Measurements from ENCODE around the gene PAQR6. TPM values are rescaled to one million over a fixed set of nuclear protein-coding genes. Genes with fewer than 3 reads are reported as not detected.
A peak's percentile ranks its signal among the peaks of the same experiment; 100 is the strongest.
"Not testable (repeated sequence)": the region's sequence is repeated elsewhere in the genome, so short reads cannot be mapped to it uniquely, and the experiment has no call there.

PAQR6 gene
- total RNA-seq, 1 donor from 2014 or later: 32.0 TPM

- TF ChIP-seq CTCF (IDR thresholded peaks at IDR 0.05; ENCODE audit: unreplicated experiment): no peak
- Mint-ChIP-seq H3K36me3 (peaks cover 29% of the 10 kb centered on the region), H3K27ac (peak overlapping the region; percentile 60), H3K9me3 (no peaks in the 10 kb centered on the region), H3K4me3 (no peak overlapping the region), H3K27me3 (ENCODE audit: low read depth) (no peaks in the 10 kb centered on the region), H3K4me1 (peaks cover 9% of the 10 kb centered on the region)
- no peak for DNase-seq (ENCODE audit: low spot score in 2 of 2, unreplicated experiment in 2 of 2)
Measured at GRCh38 chr1:156217871-156218270, 30.0 kb downstream of the PAQR6 start.

GRCh38 chr1:156216361-156217086 lies 31.3 kb downstream of the PAQR6 start:
- not testable (repeated sequence) for H3K9me3 Mint-ChIP-seq; H3K27ac Mint-ChIP-seq; DNase-seq (ENCODE audit: low spot score in 2 of 2, unreplicated experiment in 2 of 2); H3K27me3 Mint-ChIP-seq (ENCODE audit: low read depth); H3K4me3 Mint-ChIP-seq
- Mint-ChIP-seq H3K36me3 (peaks cover 20% of the 10 kb centered on the region), H3K4me1 (peaks cover 12% of the 10 kb centered on the region)

- TF ChIP-seq CTCF (IDR thresholded peaks at IDR 0.05; ENCODE audit: unreplicated experiment): no peak
- Mint-ChIP-seq H3K27me3 (ENCODE audit: low read depth) (no peaks in the 10 kb centered on the region), H3K9me3 (no peaks in the 10 kb centered on the region), H3K4me1 (peaks cover 12% of the 10 kb centered on the region), H3K36me3 (peaks cover 11% of the 10 kb centered on the region), H3K4me3 (peak overlapping the region; percentile 94), H3K27ac (peak overlapping the region; percentile 87)
- no peak for DNase-seq (ENCODE audit: low spot score in 2 of 2, unreplicated experiment in 2 of 2)
Measured at GRCh38 chr1:156214024-156214748, 33.7 kb downstream of the PAQR6 start.

GRCh38 chr1:156213644-156213966 lies 34.3 kb downstream of the PAQR6 start:
- Mint-ChIP-seq H3K4me3 (peak overlapping the region; percentile 94), H3K9me3 (no peaks in the 10 kb centered on the region), H3K4me1 (peaks cover 12% of the 10 kb centered on the region), H3K27ac (peak overlapping the region; percentile 100), H3K27me3 (ENCODE audit: low read depth) (no peaks in the 10 kb centered on the region), H3K36me3 (peaks cover 12% of the 10 kb centered on the region)
- no peak for DNase-seq (ENCODE audit: low spot score in 2 of 2, unreplicated experiment in 2 of 2)
- no peak for TF ChIP-seq CTCF (IDR thresholded peaks at IDR 0.05; ENCODE audit: unreplicated experiment)

- H3K36me3 Mint-ChIP-seq: peaks cover 15% of the 10 kb centered on the region
- TF ChIP-seq CTCF (IDR thresholded peaks at IDR 0.05; ENCODE audit: unreplicated experiment): no peak
- H3K27me3 Mint-ChIP-seq (ENCODE audit: low read depth): no peaks in the 10 kb centered on the region
Measured at GRCh38 chr1:156212833-156213643, 34.8 kb downstream of the PAQR6 start, which contains the start of gene PMF1. Gene PMF1 (plus strand): TSS chr1:156213007. CDS start chr1:156213016, 9 bp downstream.

More at GRCh38 chr1:156212833-156213643, 34.8 kb downstream of the PAQR6 start, which contains the start of gene PMF1:
- DNase-seq (ENCODE audit: low spot score in 2 of 2, unreplicated experiment in 2 of 2): peak; percentile 91 to 96
- peak within 1 kb of the TSS; percentile 94 for H3K4me3 Mint-ChIP-seq
- peak within 1 kb of the TSS; percentile 100 for H3K27ac Mint-ChIP-seq
- H3K9me3 Mint-ChIP-seq: no peaks in the 10 kb centered on the region
- H3K4me1 Mint-ChIP-seq: peaks cover 12% of the 10 kb centered on the region

Data from mesothelial cell of epicardium (in vitro differentiated cells).